Measurements from ENCODE around the gene DUSP7. TPM values are rescaled to one million over a fixed set of nuclear protein-coding genes. Genes with fewer than 3 reads are reported as not detected.
A peak's percentile ranks its signal among the peaks of the same experiment; 100 is the strongest.

The DUSP7 gene
- total RNA-seq, 1 donor from 2014 or later = 59.9 TPM

DNA sequence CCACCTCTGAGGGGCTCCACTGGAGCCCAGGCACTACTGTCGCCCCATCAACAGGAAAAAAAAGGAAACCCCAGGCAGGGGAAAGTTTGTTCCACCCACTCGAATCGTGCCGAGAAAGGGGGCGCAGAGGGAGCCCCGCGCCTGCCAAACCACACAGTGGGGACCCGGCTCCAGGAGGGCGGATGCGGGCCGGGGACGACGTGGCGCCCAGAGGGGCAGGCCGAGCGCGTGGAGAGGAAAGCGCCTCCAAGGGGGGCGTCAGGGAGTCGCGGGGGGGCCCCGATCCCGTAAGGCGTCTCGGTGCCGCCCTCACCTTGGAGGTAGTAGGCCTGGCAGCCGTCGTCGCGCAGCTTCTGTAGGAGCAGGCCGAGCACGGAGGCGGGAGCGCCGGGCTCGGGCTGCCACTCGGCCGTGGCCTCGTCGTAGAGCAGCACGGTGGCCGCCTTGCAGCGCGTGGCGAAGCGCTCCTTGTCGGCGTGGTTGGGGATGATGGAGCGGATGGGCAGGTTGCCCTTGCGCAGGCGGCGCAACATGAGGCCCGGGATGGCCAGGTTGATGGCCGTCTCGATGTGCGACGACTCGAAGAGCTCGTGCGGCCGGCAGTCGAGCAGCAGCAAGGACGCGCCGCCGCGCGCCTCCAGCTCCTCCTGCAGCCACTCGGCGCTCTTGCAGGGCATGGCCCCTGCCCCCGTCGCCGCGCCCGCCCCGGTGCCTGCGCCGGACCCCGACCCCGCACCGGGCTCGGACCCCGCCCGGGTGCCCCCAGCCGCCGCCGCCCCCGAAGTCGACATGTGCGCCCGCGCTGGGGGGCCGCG, 627 bp downstream of the DUSP7 start:
- TF ChIP-seq, protein P1, sequence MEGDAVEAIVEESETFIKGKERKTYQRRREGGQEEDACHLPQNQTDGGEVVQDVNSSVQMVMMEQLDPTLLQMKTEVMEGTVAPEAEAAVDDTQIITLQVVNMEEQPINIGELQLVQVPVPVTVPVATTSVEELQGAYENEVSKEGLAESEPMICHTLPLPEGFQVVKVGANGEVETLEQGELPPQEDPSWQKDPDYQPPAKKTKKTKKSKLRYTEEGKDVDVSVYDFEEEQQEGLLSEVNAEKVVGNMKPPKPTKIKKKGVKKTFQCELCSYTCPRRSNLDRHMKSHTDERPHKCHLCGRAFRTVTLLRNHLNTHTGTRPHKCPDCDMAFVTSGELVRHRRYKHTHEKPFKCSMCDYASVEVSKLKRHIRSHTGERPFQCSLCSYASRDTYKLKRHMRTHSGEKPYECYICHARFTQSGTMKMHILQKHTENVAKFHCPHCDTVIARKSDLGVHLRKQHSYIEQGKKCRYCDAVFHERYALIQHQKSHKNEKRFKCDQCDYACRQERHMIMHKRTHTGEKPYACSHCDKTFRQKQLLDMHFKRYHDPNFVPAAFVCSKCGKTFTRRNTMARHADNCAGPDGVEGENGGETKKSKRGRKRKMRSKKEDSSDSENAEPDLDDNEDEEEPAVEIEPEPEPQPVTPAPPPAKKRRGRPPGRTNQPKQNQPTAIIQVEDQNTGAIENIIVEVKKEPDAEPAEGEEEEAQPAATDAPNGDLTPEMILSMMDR (IDR thresholded peaks at IDR 0.05) = no peak
- TF ChIP-seq POLR2A (IDR thresholded peaks at IDR 0.05) (no peak), POLR2AphosphoS5 (IDR thresholded peaks at IDR 0.05; ENCODE audit: insufficient read depth in 1 of 2, low read depth in 1 of 2) (peak in 1 of 2 donors; percentile 58)
- intact Hi-C loops (cut with DNase I) = loop anchor here (10.0 kb wide), 1 partner anchor 69 kb away; no protein-coding TSS in a partner anchor
- Histone ChIP-seq H3K4me1 (peaks cover 50% of the 10 kb centered on the region), H3K27me3 (no peaks in the 10 kb centered on the region), H3K9me3 (no peaks in the 10 kb centered on the region), H3K27ac (peak overlapping the region; percentile 98), H3K4me3 (peak overlapping the region; percentile 73 to 75), H3K36me3 (peaks cover 0 to 20% of the 10 kb centered on the region in 2 donors)
- DNase-seq (ENCODE audit: extremely low spot score in 2 of 2) = no peak

DNA sequence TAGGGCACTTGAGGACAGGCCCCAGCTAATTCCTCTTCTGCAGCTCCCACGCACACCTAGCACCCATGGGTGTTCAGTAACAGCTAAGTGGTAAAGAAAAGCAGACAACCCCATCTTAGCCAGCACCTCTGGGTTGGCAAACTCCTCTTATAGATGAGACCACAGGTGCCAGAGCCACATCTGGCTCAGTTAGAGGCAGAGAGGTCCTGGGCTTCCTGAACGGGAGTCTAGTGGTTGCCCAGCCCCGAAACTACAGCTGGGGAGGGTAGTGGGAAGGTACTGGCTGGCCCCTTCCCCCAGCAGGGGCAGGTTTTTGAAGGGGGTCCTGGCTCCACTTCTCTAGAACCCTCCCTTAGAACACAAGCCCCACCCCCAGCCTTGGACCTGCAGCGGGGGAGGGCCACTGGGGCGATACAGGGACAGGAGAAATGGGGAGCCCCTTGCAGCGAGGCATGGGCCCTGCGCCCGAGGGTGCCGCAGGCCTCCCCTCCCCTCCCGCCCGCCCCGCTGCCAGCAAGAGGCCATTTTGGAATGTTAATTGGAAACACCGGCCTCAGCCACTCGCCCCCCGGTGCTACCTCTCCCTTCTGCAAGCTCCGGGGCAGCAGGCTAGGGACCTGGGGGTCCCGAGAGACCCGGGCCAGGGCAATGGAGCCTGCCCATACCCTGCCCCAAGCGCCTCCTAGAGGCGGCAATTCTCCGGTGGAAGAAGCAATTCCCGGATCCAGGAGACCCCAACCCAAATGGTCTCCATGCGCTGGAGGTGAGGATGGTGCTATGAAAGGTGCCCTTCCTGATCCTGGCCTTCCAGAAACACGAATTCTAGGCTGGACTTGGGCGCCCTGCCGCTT, 1.5 kb downstream of the DUSP7 start:
- H3K36me3 ChIP-seq = peaks cover 0 to 29% of the 10 kb centered on the region in 2 donors
- H3K9me3 ChIP-seq = no peaks in the 10 kb centered on the region
- H3K4me1 ChIP-seq = peaks cover 59% of the 10 kb centered on the region
- H3K27ac ChIP-seq = peak overlapping the region; percentile 98
- intact Hi-C loops (cut with DNase I) = loop anchor here (5.0 to 10.0 kb wide), 3 partner anchors 38 to 70 kb away; no protein-coding TSS in a partner anchor
- peak overlapping the region; percentile 73 to 75 for H3K4me3 ChIP-seq
- DNase-seq (ENCODE audit: extremely low spot score in 2 of 2) = no peak
- TF ChIP-seq POLR2AphosphoS5 (IDR thresholded peaks at IDR 0.05; ENCODE audit: insufficient read depth in 1 of 2, low read depth in 1 of 2) = no peak
- no peak for TF ChIP-seq POLR2A (IDR thresholded peaks at IDR 0.05)
- TF ChIP-seq, protein P1 (IDR thresholded peaks at IDR 0.05) = no peak
- no peaks in the 10 kb centered on the region for H3K27me3 ChIP-seq

DNA sequence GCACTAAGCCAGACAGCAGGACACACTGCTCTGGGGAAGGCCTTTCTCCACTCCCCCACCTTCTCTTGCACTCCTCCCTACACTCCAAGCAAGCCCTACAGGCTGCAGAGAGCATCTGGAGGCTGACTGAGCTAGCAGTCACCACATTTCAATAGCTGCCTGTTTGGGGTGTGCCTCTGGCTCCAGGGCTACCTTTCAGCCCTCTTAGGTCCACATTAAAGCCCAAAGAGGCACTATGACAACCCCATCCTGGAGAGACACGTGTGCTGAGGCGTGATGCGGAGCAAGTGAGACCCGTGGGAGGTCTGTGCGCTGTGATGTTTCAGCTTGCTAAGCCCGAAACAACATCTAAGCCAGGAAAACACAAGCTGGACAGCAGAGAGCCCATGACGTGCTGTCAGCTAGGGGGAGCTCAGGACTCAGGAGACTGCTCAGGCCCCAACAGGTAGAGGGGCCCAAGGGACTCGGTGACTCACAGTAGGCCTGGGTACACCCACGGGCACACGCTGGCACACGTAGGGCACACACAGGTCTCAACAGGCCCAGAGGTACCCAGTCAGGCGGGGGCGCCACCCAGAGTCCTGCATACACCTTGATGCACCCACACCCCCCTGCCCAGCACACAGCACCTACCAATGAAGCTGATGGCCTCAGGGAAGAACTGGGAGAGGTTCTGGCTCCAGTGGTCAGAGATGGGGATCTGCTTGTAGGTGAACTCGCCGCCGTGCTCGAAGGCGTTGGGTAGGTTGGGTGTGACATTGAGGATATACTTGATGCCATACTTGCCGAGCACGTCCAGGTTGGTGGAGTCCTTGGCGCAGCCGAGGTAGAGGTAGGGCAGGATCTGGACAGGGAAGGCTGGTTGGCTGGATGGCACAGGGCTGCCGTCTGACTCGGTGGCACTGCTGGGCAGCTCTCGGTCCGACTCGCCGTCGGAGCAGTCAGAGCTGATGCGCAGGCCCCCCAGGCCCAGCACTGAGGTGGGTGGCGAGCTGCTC, 2.8 kb downstream of the DUSP7 start:
- DNase-seq (ENCODE audit: extremely low spot score in 2 of 2) = peak in 1 of 2 donors; percentile 97
- Histone ChIP-seq H3K27me3 (no peaks in the 10 kb centered on the region), H3K4me1 (peaks cover 70% of the 10 kb centered on the region), H3K27ac (peak overlapping the region; percentile 98), H3K36me3 (peaks cover 0 to 42% of the 10 kb centered on the region in 2 donors), H3K4me3 (peak overlapping the region; percentile 73 to 75), H3K9me3 (no peaks in the 10 kb centered on the region)
- intact Hi-C loops (cut with DNase I) = loop anchor here (5.0 to 10.0 kb wide), 3 partner anchors 36 to 71 kb away; no protein-coding TSS in a partner anchor
- TF ChIP-seq POLR2AphosphoS5 (IDR thresholded peaks at IDR 0.05; ENCODE audit: insufficient read depth in 1 of 2, low read depth in 1 of 2) (peak in 1 of 2 donors; percentile 64), POLR2A (IDR thresholded peaks at IDR 0.05) (no peak)

DNA sequence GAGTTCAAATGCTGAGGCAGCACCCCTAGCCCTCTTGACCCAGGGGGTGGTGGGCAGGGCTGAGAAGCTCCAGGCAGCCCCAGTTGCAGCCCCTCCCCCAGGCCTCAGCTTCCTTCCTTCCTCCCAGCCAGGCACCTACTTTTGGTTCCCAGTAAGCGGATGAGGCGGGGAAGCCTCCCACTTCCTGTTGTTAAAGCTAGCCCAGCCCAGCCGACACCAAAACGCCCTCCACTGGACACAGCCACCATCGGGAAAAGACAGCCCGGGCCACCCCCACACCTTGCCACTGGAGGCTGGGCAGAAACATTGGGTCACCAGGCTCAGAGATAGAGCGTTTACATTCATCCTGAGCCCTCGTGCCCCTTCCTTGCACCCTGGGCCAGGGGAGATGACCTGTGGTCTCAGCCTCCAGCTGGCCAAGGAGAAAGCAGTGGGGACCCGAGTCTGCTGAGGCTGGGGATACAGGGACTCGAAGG, 3.5 kb downstream of the DUSP7 start:
- TF ChIP-seq, protein P1 (IDR thresholded peaks at IDR 0.05) = peak in 1 of 3 experiments; percentile 39
- peak; percentile 56 to 63 for TF ChIP-seq POLR2AphosphoS5 (IDR thresholded peaks at IDR 0.05; ENCODE audit: insufficient read depth in 1 of 2, low read depth in 1 of 2)
- TF ChIP-seq POLR2A (IDR thresholded peaks at IDR 0.05) = no peak
- Histone ChIP-seq H3K27ac (peak overlapping the region; percentile 98), H3K27me3 (no peaks in the 10 kb centered on the region), H3K4me1 (peaks cover 73% of the 10 kb centered on the region), H3K4me3 (peak overlapping the region; percentile 73 to 75), H3K9me3 (no peaks in the 10 kb centered on the region), H3K36me3 (peaks cover 0 to 44% of the 10 kb centered on the region in 2 donors)
- intact Hi-C loops (cut with DNase I) = loop anchor here (5.0 to 10.0 kb wide), 3 partner anchors 36 to 72 kb away; no protein-coding TSS in a partner anchor
- no peak for DNase-seq (ENCODE audit: extremely low spot score in 2 of 2)
